ENCODE results near the gene SH3BP1.

- TF ChIP-seq JUN (IDR thresholded peaks at IDR 0.05; ENCODE audit: borderline replicate concordance, low read depth, low read length): no peak
- TF ChIP-seq JUN (CRISPR knock-in tag; IDR thresholded peaks at IDR 0.05; ENCODE audit: borderline replicate concordance): no peak
- TF ChIP-seq SAFB2 (IDR thresholded peaks at IDR 0.05; ENCODE audit: borderline replicate concordance, low read depth, low read length, severe bottlenecking): no peak
- TF ChIP-seq EP300 (IDR thresholded peaks at IDR 0.05; ENCODE audit: low read length): no peak
- TF ChIP-seq SMC3 (conservative IDR thresholded peaks at IDR 0.05; ENCODE audit: insufficient read depth, low read depth, low read length): no peak
Measured at GRCh38 chr22:37692627-37693285, 53.3 kb downstream of the SH3BP1 start.
